Stimulated activated CD8-positive, alpha-beta memory T cell treated with anti-CD3 and anti-CD28 coated beads, Interleukin-15, amount 100 ng/mL, for 1 hour (primary cell): Measurements from ENCODE around the gene OGFOD3.
"Not testable (repeated sequence)": the region's sequence is repeated elsewhere in the genome, so short reads cannot be mapped to it uniquely, and the experiment has no call there.

Source experiments
- DNase-seq: peaks from one replicate; pipeline ENCODE4 v3.0.0-alpha.2; 2020; ENCODE audit warnings: low read depth

Gene OGFOD3

GRCh38 chr17:82351713-82352488 lies 66.5 kb downstream of the OGFOD3 start:
- DNase-seq, result peak; percentile 72

DNA sequence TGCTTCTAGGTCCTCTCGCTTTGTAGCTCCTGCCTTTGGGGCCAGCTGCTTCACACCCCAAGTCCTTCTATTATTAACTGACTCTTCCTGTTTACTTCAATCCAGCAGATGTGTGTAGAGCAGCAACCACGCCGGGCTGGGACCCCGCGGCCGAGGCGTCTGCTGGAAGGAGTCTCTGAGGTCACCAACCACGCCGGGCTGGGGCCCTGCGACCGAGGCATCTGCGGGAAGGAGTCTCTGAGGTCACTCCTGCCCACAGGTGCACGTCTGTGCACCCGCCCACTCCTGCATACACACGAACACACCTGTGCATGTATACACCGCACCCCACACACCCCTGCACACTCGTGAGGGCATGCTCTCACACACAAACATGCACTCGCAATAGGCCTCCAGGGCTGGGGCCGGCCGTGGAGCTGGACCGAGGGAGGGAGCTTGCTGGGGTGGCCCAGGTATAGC lies 67.1 kb downstream of the OGFOD3 start:
- DNase-seq, result no peak

DNA sequence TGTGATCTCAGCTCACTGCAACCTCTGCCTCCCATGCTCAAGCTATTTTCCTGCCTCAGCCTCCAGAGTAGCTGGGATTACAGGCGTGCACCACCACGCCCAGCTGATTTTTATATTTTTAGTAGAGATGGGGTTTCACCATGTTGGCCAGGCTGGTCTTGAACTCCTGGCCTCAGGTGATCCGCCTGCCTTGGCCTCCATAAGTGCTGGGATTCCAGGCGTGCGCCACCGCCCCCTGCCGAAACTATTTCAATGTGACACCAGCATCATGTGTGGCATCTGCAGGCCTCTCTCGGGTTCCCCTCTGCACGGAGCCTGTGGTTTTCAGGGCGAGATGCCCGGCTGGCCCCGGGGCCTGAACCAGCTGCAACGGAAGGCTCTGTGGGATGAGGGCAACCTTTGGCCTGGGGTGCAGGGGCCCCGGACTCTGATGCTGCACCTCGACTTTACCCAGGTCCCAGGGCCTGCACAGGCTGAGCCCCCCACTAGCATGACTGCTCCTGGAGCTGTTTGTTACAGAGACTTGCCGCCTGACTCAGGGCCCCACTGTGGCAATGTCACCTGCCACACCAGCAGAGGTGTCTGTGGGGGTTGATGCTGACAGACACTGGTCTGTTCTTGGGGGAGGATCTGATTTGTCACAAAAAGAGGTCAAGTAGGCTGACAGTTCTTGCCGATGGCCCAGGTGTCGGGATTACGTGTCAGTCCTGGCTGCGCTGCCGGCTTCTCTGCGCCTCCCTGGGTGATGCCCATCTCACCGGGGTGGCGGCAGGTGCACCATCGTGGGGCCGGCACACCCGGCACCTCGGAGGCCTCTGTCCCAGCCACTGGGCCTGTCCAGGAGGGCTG lies 68.0 kb downstream of the OGFOD3 start:
- no peak for DNase-seq

- DNase-seq, result no peak
Measured at GRCh38 chr17:82349287-82349701, 69.1 kb downstream of the OGFOD3 start.

DNA sequence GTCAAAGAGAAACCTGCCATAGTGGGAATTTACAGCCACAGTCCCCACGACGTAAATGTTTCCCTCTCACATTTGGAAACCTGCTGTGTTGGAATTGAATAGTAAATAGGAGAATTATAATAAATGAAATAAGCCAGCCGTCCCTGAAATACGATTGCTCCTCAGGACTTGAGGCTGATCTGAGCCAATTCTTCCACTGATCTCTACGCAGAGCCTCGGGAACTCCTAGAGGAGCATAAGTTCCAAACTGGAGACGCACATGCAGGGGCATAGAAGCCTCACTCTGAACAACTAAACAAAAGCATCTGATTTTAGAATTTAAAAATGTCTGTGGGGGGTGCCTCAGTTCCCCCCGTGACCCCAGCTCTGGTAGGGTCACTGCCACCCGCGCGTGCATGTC lies 69.5 kb downstream of the OGFOD3 start:
- no peak for DNase-seq

GRCh38 chr17:82348434-82348833 lies 70.0 kb downstream of the OGFOD3 start:
- DNase-seq, result no peak

DNA sequence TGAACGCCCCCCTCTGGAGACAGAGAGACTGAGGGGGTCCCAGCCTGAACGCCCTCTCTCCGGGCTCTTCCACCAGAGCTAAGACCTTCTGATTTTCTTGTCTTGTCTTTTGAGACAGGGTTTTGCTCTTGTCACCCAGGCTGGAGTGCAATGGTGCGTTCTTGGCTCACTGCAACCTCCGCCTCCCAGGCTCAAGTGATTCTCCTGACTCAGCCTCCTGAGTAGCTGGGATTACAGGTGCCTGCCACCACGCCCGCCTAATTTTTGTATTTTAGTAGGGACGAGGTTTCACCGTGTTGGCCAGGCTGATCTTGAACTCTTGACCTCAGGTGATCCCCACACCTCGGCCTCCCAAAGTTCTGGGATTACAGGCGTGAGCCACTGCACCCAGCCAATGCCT lies 70.4 kb downstream of the OGFOD3 start:
- not testable (repeated sequence) for DNase-seq

DNA sequence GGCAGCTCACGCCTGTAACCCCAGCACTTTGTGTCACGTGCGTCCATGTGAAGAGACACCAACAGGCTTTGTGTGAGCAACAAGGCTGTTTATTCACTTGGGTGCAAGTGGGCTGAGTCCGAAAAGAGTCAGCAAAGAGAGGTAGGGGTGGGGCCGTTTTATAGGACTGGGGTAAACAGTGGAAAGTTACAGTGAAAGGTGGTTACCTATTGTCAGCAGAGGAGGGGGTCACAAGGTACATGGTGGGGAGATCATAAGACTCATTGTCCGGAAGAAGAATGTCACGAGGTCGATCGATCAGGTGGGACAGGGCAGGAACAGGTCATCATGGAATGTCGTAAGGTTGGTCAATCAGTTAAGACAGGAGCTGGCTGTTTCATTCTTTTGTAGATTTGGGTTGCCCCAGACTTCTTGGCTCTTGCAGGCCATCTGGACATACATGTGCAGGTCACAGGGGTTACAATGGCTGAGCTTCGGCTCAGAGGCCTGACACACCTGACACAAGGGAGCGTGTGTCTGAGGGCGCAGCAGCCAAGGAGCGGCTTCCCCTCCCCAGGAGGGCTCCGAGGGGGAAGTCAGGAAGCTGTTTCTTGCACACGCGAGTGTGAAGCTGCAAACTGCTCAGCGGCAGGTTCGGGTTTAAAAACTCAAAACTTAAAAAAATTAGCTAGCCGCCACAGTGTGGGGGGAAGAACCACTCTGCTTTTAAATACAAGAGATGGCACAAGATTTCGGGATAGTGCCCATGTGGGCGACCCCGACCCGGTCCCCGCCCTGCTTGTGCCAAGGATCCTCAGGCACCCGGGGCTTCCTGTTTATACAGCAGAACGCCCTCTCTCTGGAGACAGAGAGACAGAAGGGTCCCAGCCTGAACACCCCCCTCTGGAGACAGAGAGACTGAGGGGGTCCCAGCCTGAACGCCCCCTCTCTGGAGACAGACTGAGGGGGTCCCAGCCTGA lies 71.8 kb downstream of the OGFOD3 start:
- DNase-seq, result no peak

GRCh38 chr17:82345151-82345976 lies 73.0 kb downstream of the OGFOD3 start:
- no peak for DNase-seq

GRCh38 chr17:82344175-82344907 lies 74.0 kb downstream of the OGFOD3 start:
- DNase-seq, result no peak

GRCh38 chr17:82343560-82343959 lies 74.8 kb downstream of the OGFOD3 start:
- no peak for DNase-seq

DNA sequence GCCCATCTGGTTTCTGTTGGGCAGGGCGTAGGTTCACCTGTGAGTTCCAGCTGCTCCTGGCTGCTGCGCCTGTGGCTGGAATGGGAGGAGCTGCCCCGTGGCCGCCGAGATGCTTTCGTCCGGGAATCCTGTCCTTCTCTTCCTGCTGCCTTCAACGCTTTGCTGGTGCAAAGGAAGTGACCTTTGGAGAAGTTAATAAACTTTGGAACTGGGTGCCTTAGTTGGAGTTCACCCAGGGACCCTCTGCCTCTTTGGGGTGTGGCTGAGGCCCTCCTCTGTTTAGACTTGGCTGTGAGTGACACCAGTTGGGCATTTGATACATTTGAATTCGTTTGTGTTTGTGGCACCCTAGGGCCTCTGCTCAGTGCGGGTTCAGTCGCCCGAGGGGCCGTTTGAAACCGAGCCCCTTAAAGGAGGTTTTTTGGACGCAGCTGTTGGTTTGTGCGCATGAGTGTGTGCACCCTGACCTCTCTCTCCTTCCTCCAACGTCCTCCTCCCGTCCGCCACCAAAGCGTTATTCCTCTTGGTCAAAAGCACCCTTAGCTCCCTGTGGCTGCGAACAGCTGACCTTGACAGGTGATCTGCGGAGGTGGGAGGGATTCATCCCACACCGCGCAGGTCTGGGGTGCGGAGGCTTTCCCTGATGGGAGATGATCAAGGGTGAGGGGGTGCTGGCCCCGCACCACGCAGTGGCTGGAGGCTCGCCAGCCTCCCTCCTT lies 75.9 kb downstream of the OGFOD3 start:
- DNase-seq, result no peak

DNA sequence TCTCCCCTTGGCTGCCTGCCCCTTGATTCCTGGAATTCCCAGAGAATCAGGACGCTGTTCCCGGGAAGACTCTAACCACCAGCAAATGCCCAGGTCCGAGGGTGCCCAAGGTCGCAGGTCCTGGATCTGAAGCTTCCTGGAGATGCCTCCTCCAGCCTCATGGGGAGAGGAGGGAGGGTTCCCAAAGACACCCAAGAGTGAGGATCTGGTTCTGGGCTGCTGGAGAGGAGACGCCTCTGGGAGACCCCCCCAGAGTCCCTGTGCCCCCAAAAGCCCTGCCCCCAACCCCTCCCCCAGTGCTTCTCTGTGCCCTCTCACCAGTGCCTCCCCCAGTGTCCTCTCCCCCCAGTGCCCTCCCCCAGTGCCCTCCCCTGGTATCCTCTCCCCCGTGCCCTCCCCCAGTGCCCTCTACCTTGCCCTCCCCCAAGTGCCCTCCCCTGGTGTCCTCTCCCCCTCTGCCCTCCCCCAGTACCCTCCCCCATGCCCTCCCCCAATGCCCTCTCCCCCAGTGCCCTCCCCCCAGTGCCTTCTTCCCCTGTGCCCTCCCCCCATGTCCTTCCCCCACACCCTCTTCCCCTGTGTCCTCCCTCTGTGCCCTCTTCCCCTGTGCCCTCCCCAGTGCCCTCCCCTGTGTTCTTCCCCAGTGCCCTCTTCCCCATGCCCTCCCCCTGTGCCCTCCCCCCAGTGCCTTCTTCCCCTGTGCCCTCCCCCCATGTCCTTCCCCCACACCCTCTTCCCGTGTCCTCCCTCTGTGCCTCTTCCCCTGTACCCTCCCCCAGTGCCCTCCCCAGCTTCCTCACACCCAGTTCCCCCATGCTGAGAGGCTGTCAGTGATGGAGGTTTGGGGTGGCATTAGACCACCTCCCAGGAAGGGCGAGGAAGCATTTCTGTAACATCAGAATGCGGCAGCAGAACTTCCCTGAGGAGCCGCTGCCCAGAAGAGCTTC lies 78.5 kb downstream of the OGFOD3 start:
- no peak for DNase-seq
